NOMO-1 treated with dmso at 0.1 percent for 144 hours (cell line): ENCODE measurements around the gene SLC30A7.
A peak's percentile ranks its signal among the peaks of the same experiment; 100 is the strongest.

Experiments used
- DNase-seq: peaks from one replicate; lab custom pipeline; 2025; ENCODE audit not compliant: unreplicated experiment; lab: John Stamatoyannopoulos, UW

Gene SLC30A7

DNA sequence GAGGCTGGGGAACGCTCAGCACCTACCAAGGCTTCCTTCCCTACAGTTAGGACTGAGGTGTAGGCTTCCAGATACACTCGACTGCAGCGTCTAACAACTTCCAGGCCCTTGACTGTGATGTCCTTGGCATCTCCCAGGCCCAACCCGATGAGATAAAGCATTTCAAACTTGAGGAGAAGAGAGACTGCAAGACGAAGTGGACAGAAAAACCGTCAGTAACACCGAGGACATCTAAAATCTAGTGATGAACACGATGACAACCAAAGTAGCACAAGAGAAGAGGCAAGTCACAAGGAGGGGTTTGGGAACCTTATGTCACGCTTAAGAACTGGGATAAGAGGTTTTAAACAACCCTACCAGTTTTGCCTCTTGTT is 129.4 kb downstream of the SLC30A7 start:
- DNase-seq, result no peak

DNA sequence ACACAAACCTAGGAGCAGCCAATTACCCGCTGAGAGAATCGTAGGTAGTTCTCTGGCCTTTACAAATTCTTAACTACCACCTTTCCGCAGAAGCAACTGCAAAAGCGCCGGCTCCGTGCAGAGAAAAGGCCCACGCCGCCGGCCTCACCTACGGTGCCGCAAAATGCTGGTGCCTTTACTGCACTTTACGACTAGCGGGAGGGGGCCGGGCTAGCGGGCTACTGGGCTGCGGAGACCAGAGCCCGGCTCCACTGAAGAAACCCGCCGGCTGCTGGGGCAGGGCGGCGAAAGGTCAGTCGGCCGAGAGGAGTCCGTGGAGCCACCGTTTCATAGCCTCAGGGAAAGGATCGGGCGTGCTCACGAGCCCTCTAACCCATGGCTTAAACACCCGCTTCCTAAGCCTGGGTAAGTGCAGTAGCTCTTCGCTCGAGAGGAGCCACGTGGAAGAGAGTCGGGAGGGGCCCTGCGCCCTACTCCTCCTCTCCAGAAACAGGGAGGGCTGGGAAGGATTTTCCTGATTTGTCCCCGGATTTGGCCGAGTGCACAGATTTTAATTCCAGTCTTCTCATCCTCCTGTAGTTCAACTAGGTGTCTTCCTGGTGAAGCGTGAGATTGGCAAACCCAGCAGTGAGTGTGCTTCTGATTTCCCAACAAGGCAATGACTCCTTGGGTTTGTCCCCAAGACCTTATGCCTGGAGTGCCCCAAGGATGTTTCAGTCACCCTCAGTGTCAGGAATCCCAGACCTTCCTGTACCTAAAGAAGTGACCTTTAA is 130.0 kb downstream of the SLC30A7 start, which contains the start of gene DPH5:
DPH5 (minus strand) TSS at position 128 of the 773 bp plus-strand sequence. CDS start 341 bp downstream, outside the sequence.
- DNase-seq, result peak; percentile 74

DNA sequence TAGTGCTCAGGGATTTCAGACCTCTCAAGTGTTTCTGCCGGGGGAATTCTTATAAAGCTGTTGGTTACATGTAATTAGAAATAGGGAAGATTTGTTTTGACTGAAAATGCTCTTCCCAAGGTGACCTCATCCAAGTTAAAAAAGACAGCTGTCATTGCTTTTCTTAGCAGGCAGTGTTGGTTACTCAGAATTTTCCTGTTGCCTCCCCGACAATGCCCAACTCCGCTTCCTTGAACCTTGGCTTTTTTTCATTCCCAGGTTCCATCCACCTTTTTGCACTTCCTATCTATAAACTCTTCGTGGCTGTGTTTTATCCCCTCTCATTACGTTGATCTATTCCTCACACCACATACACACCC is 130.5 kb downstream of the SLC30A7 start:
- no peak for DNase-seq

DNA sequence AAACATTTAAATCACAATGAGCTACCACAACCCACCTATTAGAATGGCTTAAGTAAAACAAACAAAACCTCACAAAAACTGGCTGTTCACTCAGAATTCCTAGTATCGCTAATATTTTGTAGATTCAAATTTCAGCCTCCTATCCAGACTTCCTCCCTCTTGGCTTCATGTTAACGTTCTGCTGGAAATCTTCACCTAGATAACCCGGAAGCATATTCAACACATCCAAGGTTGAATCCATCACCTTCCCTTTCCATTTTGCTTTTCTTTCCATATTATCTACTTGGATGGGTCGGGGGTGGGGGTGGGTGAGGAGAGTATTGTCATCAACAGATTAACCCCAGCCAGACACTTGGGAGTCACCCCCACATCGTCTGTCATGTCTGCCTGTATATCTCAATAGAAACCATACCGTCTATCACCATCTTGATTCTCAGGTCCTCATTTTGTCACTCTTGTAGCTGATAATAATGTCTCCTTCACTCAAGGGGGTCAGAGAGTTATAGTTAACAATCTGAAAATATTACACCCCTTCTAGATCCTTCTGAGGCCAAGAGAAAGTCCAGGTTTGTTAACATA is 131.4 kb downstream of the SLC30A7 start:
- no peak for DNase-seq

DNA sequence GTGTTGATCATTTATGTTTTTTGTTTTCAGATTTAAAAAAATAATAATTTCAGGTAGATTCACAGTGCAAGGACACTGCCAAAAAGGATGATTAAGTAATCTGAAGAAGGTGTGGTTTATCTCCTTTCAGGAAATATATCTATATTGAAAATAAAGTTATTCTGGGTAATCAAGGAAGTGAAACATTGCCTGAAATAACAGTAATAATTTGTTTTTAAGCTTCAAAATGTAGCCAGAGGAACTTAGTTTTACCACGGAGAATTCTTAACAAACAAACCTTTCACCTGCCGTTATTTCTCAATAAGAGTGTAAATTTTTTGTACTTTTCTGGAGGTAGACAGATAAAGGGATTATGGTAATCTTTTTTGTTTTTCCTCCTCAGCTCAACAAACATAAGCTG is 132.6 kb downstream of the SLC30A7 start:
- DNase-seq, result no peak

DNA sequence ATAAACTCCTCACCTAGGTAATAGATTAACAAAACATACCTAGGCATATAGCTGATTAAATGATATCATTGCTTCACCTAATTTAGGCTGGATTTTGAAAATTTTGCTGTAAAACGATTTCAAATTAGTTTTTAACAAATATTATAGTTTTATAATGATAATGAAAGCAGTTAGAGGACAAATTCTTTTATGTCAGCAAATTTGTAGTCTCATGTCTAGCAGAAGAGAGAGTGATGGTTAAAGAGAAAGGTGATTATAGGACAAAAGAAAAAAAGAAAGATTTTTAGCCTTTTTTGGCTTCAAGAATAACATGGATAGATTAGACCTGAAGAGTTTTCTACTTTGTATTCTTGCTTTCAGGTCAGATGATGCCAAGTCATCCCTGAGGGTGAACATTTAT is 133.3 kb downstream of the SLC30A7 start:
- DNase-seq, result no peak

DNA sequence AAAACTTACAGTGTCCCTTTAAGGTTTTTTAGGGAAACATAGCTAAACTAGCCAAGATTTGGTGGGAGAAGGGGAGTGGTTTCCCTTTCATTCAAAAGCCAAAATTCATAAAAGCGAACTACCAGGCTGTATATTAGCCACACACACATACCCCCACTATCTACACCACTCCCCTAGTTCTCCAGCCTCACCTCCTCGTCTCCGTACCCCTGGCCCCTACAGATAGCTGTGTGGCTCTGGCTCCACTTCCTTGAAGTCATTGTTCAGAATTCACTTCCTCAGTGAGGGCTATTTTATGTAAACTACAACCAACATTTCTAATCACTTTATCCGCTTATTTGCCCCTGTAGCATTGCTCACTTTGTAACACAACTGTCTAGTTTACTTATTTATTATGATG is 135.0 kb downstream of the SLC30A7 start:
- no peak for DNase-seq
